ENCODE results near the gene RELN. TPM values are rescaled to one million over a fixed set of nuclear protein-coding genes. Genes with fewer than 3 reads are reported as not detected.
"Not testable (repeated sequence)": the region's sequence is repeated elsewhere in the genome, so short reads cannot be mapped to it uniquely, and the experiment has no call there.

Gene RELN
- polyA plus RNA-seq (2013, experiment 1 of 2): 0.60 TPM
- polyA plus RNA-seq (2013, experiment 2 of 2): 0.52 TPM

DNA sequence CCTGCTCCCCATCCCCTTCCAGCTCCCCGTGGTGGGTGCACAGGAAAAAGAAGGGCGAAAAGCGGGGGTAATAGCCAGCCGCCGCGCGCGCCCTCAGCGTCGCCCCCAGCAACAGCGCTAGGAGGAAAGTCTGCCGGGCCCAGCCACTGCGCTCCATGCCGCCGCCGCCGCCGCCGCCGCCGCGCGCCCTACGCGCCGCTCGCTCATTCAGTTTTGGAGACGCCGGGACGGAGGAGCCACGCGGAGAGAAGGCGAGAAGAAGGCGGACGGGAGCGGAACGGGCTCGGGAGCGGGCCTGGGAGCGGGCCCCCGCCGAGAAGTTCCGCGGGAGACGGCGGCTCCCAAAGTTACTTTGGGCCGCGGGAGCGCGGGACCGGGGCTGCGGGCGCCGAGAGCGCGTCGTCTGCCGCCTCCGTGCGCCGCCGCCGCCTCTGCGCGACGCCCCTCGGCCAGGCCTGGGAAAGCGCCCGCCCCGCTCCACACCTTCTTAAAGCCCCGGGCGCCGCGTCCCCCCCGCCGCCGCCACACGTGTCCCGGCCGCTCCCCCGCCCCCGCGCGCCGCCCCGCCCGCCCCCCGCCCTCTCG, at the start of gene RELN:
Gene RELN (minus strand): TSS at position 459 of the 585 bp plus-strand sequence. CDS start 302 bp downstream, at position 157.
- no peaks in the 10 kb centered on the region for H3K79me2 ChIP-seq (ENCODE audit: control insufficient read depth, insufficient read depth, low read length)
- H3K4me1 ChIP-seq (ENCODE audit: control insufficient read depth, low read depth, low read length): no peaks in the 10 kb centered on the region
- WGBS (ENCODE audit: extremely low coverage, insufficient coverage, low lambda C conversion rate): no CpG with 5 or more reads among the region's 89 CpGs
- no peak within 1 kb of the TSS for H3K23ac ChIP-seq (ENCODE audit: low read length)
- peak within 1 kb of the TSS; percentile 61 for H3K56ac ChIP-seq (ENCODE audit: low read length)
- no peak within 1 kb of the TSS for H3K27ac ChIP-seq (ENCODE audit: low read depth, low read length)
- peak; percentile 61 for DNase-seq
- H3K4ac ChIP-seq (ENCODE audit: low read depth, low read length): no peak within 1 kb of the TSS
- no peaks in the 10 kb centered on the region for H3K79me1 ChIP-seq (ENCODE audit: low read length)
- H4K8ac ChIP-seq (ENCODE audit: low read depth, low read length): no peak within 1 kb of the TSS
- H3K9ac ChIP-seq (ENCODE audit: low read length): peak within 1 kb of the TSS; percentile 52
- H3K27me3 ChIP-seq (ENCODE audit: insufficient read depth, low read length, poor library complexity): peaks cover 19% of the 10 kb centered on the region
- H4K5ac ChIP-seq (ENCODE audit: low read length): no peak within 1 kb of the TSS
- peak within 1 kb of the TSS; percentile 28 for H3K4me3 ChIP-seq (ENCODE audit: low read length)
- H3K18ac ChIP-seq (ENCODE audit: low read length): peak within 1 kb of the TSS; percentile 56
- peak within 1 kb of the TSS; percentile 80 for H3K4me2 ChIP-seq (ENCODE audit: low read length)
- H3K36me3 ChIP-seq (ENCODE audit: control insufficient read depth, insufficient read depth, low read length): no peaks in the 10 kb centered on the region
- H2BK120ac ChIP-seq (ENCODE audit: low read depth, low read length): no peak within 1 kb of the TSS
- H2BK15ac ChIP-seq (replicated peaks; ENCODE audit: low read depth): no peak within 1 kb of the TSS
- H2AK5ac ChIP-seq (ENCODE audit: low read length): no peak within 1 kb of the TSS
- no peak within 1 kb of the TSS for H2BK5ac ChIP-seq (ENCODE audit: low read length)

- H3K18ac ChIP-seq (ENCODE audit: low read length): no peak overlapping the region
- H2BK5ac ChIP-seq (ENCODE audit: low read length): no peak overlapping the region
- no peak overlapping the region for H3K27ac ChIP-seq (ENCODE audit: low read depth, low read length)
- H3K4me3 ChIP-seq (ENCODE audit: low read length): no peak overlapping the region
- no peaks in the 10 kb centered on the region for H3K79me1 ChIP-seq (ENCODE audit: low read length)
- DNase-seq: no peak
- no peak overlapping the region for H3K4me2 ChIP-seq (ENCODE audit: low read length)
- no peak overlapping the region for H4K8ac ChIP-seq (ENCODE audit: low read depth, low read length)
- no peak overlapping the region for H2BK120ac ChIP-seq (ENCODE audit: low read depth, low read length)
- H2BK15ac ChIP-seq (replicated peaks; ENCODE audit: low read depth): no peak overlapping the region
- no peaks in the 10 kb centered on the region for H3K4me1 ChIP-seq (ENCODE audit: control insufficient read depth, low read depth, low read length)
- no peaks in the 10 kb centered on the region for H3K79me2 ChIP-seq (ENCODE audit: control insufficient read depth, insufficient read depth, low read length)
- H4K5ac ChIP-seq (ENCODE audit: low read length): no peak overlapping the region
- H2AK5ac ChIP-seq (ENCODE audit: low read length): no peak overlapping the region
- H3K56ac ChIP-seq (ENCODE audit: low read length): no peak overlapping the region
- no peak overlapping the region for H3K4ac ChIP-seq (ENCODE audit: low read depth, low read length)
- H3K9ac ChIP-seq (ENCODE audit: low read length): no peak overlapping the region
- no peaks in the 10 kb centered on the region for H3K27me3 ChIP-seq (ENCODE audit: insufficient read depth, low read length, poor library complexity)
- H3K36me3 ChIP-seq (ENCODE audit: control insufficient read depth, insufficient read depth, low read length): no peaks in the 10 kb centered on the region
- H3K23ac ChIP-seq (ENCODE audit: low read length): no peak overlapping the region
- no CpG with 5 or more reads among the region's 2 CpGs for WGBS (ENCODE audit: extremely low coverage, insufficient coverage, low lambda C conversion rate)
Measured at GRCh38 chr7:104038136-104038535, 48.7 kb upstream of the RELN start.

GRCh38 chr7:104036889-104037288, 47.4 kb upstream of the RELN start:
- not testable (repeated sequence) for DNase-seq; H3K9ac ChIP-seq (ENCODE audit: low read length); H3K23ac ChIP-seq (ENCODE audit: low read length); H4K5ac ChIP-seq (ENCODE audit: low read length); H3K4me1 ChIP-seq (ENCODE audit: control insufficient read depth, low read depth, low read length); H3K18ac ChIP-seq (ENCODE audit: low read length); H4K8ac ChIP-seq (ENCODE audit: low read depth, low read length); H2BK5ac ChIP-seq (ENCODE audit: low read length); H2AK5ac ChIP-seq (ENCODE audit: low read length); H3K27me3 ChIP-seq (ENCODE audit: insufficient read depth, low read length, poor library complexity); H3K56ac ChIP-seq (ENCODE audit: low read length); H3K27ac ChIP-seq (ENCODE audit: low read depth, low read length); H3K4ac ChIP-seq (ENCODE audit: low read depth, low read length); H2BK15ac ChIP-seq (replicated peaks; ENCODE audit: low read depth); H3K79me1 ChIP-seq (ENCODE audit: low read length); H2BK120ac ChIP-seq (ENCODE audit: low read depth, low read length); H3K36me3 ChIP-seq (ENCODE audit: control insufficient read depth, insufficient read depth, low read length); H3K4me2 ChIP-seq (ENCODE audit: low read length); H3K79me2 ChIP-seq (ENCODE audit: control insufficient read depth, insufficient read depth, low read length); H3K4me3 ChIP-seq (ENCODE audit: low read length)
- no CpG with 5 or more reads among the region's 3 CpGs for WGBS (ENCODE audit: extremely low coverage, insufficient coverage, low lambda C conversion rate)

GRCh38 chr7:104035351-104035750, 45.9 kb upstream of the RELN start:
- H3K4me3 ChIP-seq (ENCODE audit: low read length): no peak overlapping the region
- peak; percentile 22 for DNase-seq
- no peaks in the 10 kb centered on the region for H3K79me1 ChIP-seq (ENCODE audit: low read length)
- no CpG with 5 or more reads among the region's 4 CpGs for WGBS (ENCODE audit: extremely low coverage, insufficient coverage, low lambda C conversion rate)
- H3K4me2 ChIP-seq (ENCODE audit: low read length): no peak overlapping the region
- no peak overlapping the region for H3K23ac ChIP-seq (ENCODE audit: low read length)
- no peak overlapping the region for H4K8ac ChIP-seq (ENCODE audit: low read depth, low read length)
- no peaks in the 10 kb centered on the region for H3K36me3 ChIP-seq (ENCODE audit: control insufficient read depth, insufficient read depth, low read length)
- H3K4ac ChIP-seq (ENCODE audit: low read depth, low read length): no peak overlapping the region
- H3K9ac ChIP-seq (ENCODE audit: low read length): no peak overlapping the region
- no peak overlapping the region for H4K5ac ChIP-seq (ENCODE audit: low read length)
- no peak overlapping the region for H2BK120ac ChIP-seq (ENCODE audit: low read depth, low read length)
- no peak overlapping the region for H2AK5ac ChIP-seq (ENCODE audit: low read length)
- no peak overlapping the region for H2BK15ac ChIP-seq (replicated peaks; ENCODE audit: low read depth)
- H3K18ac ChIP-seq (ENCODE audit: low read length): no peak overlapping the region
- H3K79me2 ChIP-seq (ENCODE audit: control insufficient read depth, insufficient read depth, low read length): no peaks in the 10 kb centered on the region
- H2BK5ac ChIP-seq (ENCODE audit: low read length): no peak overlapping the region
- H3K27ac ChIP-seq (ENCODE audit: low read depth, low read length): no peak overlapping the region
- no peak overlapping the region for H3K56ac ChIP-seq (ENCODE audit: low read length)
- no peaks in the 10 kb centered on the region for H3K4me1 ChIP-seq (ENCODE audit: control insufficient read depth, low read depth, low read length)
- no peaks in the 10 kb centered on the region for H3K27me3 ChIP-seq (ENCODE audit: insufficient read depth, low read length, poor library complexity)

- H3K56ac ChIP-seq (ENCODE audit: low read length): no peak overlapping the region
- no peak overlapping the region for H2BK15ac ChIP-seq (replicated peaks; ENCODE audit: low read depth)
- WGBS (ENCODE audit: extremely low coverage, insufficient coverage, low lambda C conversion rate): no CpG with 5 or more reads among the region's 1 CpG
- H3K23ac ChIP-seq (ENCODE audit: low read length): no peak overlapping the region
- no peaks in the 10 kb centered on the region for H3K79me2 ChIP-seq (ENCODE audit: control insufficient read depth, insufficient read depth, low read length)
- H3K4me3 ChIP-seq (ENCODE audit: low read length): no peak overlapping the region
- H3K18ac ChIP-seq (ENCODE audit: low read length): no peak overlapping the region
- H3K4ac ChIP-seq (ENCODE audit: low read depth, low read length): no peak overlapping the region
- no peak overlapping the region for H2BK120ac ChIP-seq (ENCODE audit: low read depth, low read length)
- H4K8ac ChIP-seq (ENCODE audit: low read depth, low read length): no peak overlapping the region
- H3K27ac ChIP-seq (ENCODE audit: low read depth, low read length): no peak overlapping the region
- no peaks in the 10 kb centered on the region for H3K27me3 ChIP-seq (ENCODE audit: insufficient read depth, low read length, poor library complexity)
- H4K5ac ChIP-seq (ENCODE audit: low read length): no peak overlapping the region
- H3K4me1 ChIP-seq (ENCODE audit: control insufficient read depth, low read depth, low read length): no peaks in the 10 kb centered on the region
- no peak overlapping the region for H3K9ac ChIP-seq (ENCODE audit: low read length)
- no peak overlapping the region for H2BK5ac ChIP-seq (ENCODE audit: low read length)
- no peaks in the 10 kb centered on the region for H3K79me1 ChIP-seq (ENCODE audit: low read length)
- H3K4me2 ChIP-seq (ENCODE audit: low read length): no peak overlapping the region
- DNase-seq: no peak
- no peaks in the 10 kb centered on the region for H3K36me3 ChIP-seq (ENCODE audit: control insufficient read depth, insufficient read depth, low read length)
- H2AK5ac ChIP-seq (ENCODE audit: low read length): no peak overlapping the region
Measured at GRCh38 chr7:104034679-104035078, 45.2 kb upstream of the RELN start.

DNA sequence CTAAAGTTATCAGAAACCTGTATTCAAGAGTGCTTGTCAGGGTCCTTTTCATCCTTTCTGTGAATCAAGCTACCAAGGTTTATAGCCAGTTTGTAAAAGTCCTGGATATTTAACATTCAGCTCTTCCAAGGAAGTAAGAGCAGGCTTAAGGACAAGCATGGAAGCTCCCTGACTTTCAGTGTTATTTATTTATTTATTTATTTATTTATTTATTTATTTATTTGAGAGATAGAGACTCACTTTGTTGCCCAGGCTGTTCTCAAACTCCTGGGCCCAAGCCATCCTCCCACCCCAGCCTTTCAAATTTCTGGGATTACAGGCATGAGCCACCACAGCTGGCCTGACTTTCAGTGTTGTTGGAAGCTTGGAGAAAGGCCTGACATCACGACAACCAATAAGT, 44.4 kb upstream of the RELN start:
- Histone ChIP-seq H3K4me2 (ENCODE audit: low read length) (no peak overlapping the region), H3K79me1 (ENCODE audit: low read length) (no peaks in the 10 kb centered on the region)
- no CpG with 5 or more reads among the region's 1 CpG for WGBS (ENCODE audit: extremely low coverage, insufficient coverage, low lambda C conversion rate)

More for the DNA sequence above, 44.4 kb upstream of the RELN start:
- no peak overlapping the region for H3K4ac ChIP-seq (ENCODE audit: low read depth, low read length)
- no peak overlapping the region for H3K56ac ChIP-seq (ENCODE audit: low read length)
- H3K4me3 ChIP-seq (ENCODE audit: low read length): no peak overlapping the region
- no peak overlapping the region for H2BK15ac ChIP-seq (replicated peaks; ENCODE audit: low read depth)
- no peak overlapping the region for H4K5ac ChIP-seq (ENCODE audit: low read length)
- no peak for DNase-seq
- H3K4me1 ChIP-seq (ENCODE audit: control insufficient read depth, low read depth, low read length): no peaks in the 10 kb centered on the region
- H3K23ac ChIP-seq (ENCODE audit: low read length): no peak overlapping the region
- H3K27ac ChIP-seq (ENCODE audit: low read depth, low read length): no peak overlapping the region
- no peak overlapping the region for H2BK120ac ChIP-seq (ENCODE audit: low read depth, low read length)
- H3K9ac ChIP-seq (ENCODE audit: low read length): no peak overlapping the region
- no peak overlapping the region for H4K8ac ChIP-seq (ENCODE audit: low read depth, low read length)
- H3K36me3 ChIP-seq (ENCODE audit: control insufficient read depth, insufficient read depth, low read length): no peaks in the 10 kb centered on the region
- no peaks in the 10 kb centered on the region for H3K27me3 ChIP-seq (ENCODE audit: insufficient read depth, low read length, poor library complexity)
- no peak overlapping the region for H2BK5ac ChIP-seq (ENCODE audit: low read length)
- no peaks in the 10 kb centered on the region for H3K79me2 ChIP-seq (ENCODE audit: control insufficient read depth, insufficient read depth, low read length)
- no peak overlapping the region for H3K18ac ChIP-seq (ENCODE audit: low read length)
- H2AK5ac ChIP-seq (ENCODE audit: low read length): no peak overlapping the region
